IMR-90 (cell line): ENCODE measurements around the gene NRDC. TPM values are rescaled to one million over a fixed set of nuclear protein-coding genes. Genes with fewer than 3 reads are reported as not detected.

Source experiments
- ATAC-seq: fragments of 200-7000 bp; cut with Tn5 transposase; 2 replicates; pipeline ENCODE4 v1.9.1; 2020; ENCODE audit warnings: low read depth, mild to moderate bottlenecking, moderate library complexity
- BruUV-seq: library from RNA; stranded (reverse); fragments of 400-500 nt; replicated peaks from 2 replicates; lab custom pipeline; 2021; lab: Mats Ljungman, UMichigan
- CTCF ChIA-PET: fragments of 300-600 bp; formaldehyde crosslinking; extraction: SDS; loops from one replicate; lab custom pipeline; 2021; ENCODE audit warnings: antibody characterized with exemption; lab: Yijun Ruan, JAX
- POLR2A ChIA-PET: fragments of 300-600 bp; sonication (Branson Sonifier 250); formaldehyde crosslinking; loops from one replicate; lab custom pipeline; 2022; ENCODE audit warnings: antibody characterized with exemption; ENCODE audit not compliant: unreplicated experiment; lab: Charles Lee
- DNase-seq: peaks from one replicate; pipeline ENCODE4 v3.0.0; 2013
- H2AFZ ChIP-seq: replicated peaks from 2 replicates; pipeline ENCODE3; 2013; ENCODE audit warnings: low read length, mild to moderate bottlenecking; ENCODE audit not compliant: poor library complexity
- H2AK5ac ChIP-seq: 2 replicates; pipeline ENCODE4 v1.6.1; 2013; ENCODE audit warnings: low read depth, low read length, inconsistent platforms
- H2AK9ac ChIP-seq: replicated peaks from 2 replicates; pipeline ENCODE3; 2013; ENCODE audit warnings: mild to moderate bottlenecking, low read depth, low read length, moderate library complexity; ENCODE audit not compliant: poor library complexity
- H2BK120ac ChIP-seq: 2 replicates; pipeline ENCODE4 v1.6.1; 2013; ENCODE audit warnings: low read depth, low read length, inconsistent platforms
- H2BK15ac ChIP-seq: 3 replicates; pipeline ENCODE4 v1.6.1; 2013; ENCODE audit warnings: low read depth, low read length, inconsistent platforms
- H2BK20ac ChIP-seq: 2 replicates; pipeline ENCODE4 v1.6.1; 2013; ENCODE audit warnings: low read depth, mild to moderate bottlenecking, inconsistent platforms, low read length, moderate library complexity
- H2BK5ac ChIP-seq: 2 replicates; pipeline ENCODE4 v1.6.1; 2013; ENCODE audit warnings: mild to moderate bottlenecking, low read depth, low read length, inconsistent platforms; ENCODE audit not compliant: poor library complexity, severe bottlenecking
- H3K14ac ChIP-seq: replicated peaks from 2 replicates; pipeline ENCODE4 v1.6.1; 2013; ENCODE audit warnings: low read depth, low read length, inconsistent platforms
- H3K18ac ChIP-seq: 2 replicates; pipeline ENCODE4 v1.6.1; 2013; ENCODE audit warnings: low read depth, low read length, control low read depth
- H3K23ac ChIP-seq: 2 replicates; pipeline ENCODE4 v1.6.1; 2013; ENCODE audit warnings: low read depth, low read length, inconsistent platforms
- H3K27ac ChIP-seq: 2 replicates; pipeline ENCODE4 v1.5.1; 2013; ENCODE audit warnings: mild to moderate bottlenecking, control low read depth, low read length; ENCODE audit not compliant: insufficient read depth
- H3K27me3 ChIP-seq: 2 replicates; pipeline ENCODE4 v1.6.1; 2013; ENCODE audit warnings: low read length; ENCODE audit not compliant: control insufficient read depth, insufficient read depth
- H3K36me3 ChIP-seq: 2 replicates; pipeline ENCODE4 v1.6.1; 2013; ENCODE audit warnings: low read length, mixed read lengths; ENCODE audit not compliant: control insufficient read depth, insufficient read depth
- H3K4ac ChIP-seq: 2 replicates; pipeline ENCODE4 v1.6.1; 2013; ENCODE audit warnings: low read depth, low read length, inconsistent platforms
- H3K4me1 ChIP-seq: 2 replicates; pipeline ENCODE4 v1.6.1; 2013; ENCODE audit warnings: low read length, mixed read lengths; ENCODE audit not compliant: control insufficient read depth, insufficient read depth
- H3K4me2 ChIP-seq: 2 replicates; pipeline ENCODE4 v1.6.1; 2013; ENCODE audit warnings: low read depth, mild to moderate bottlenecking, control low read depth, low read length, moderate library complexity
- H3K4me3 ChIP-seq: 2 replicates; pipeline ENCODE4 v1.5.1; 2013; ENCODE audit warnings: low read depth, mild to moderate bottlenecking, control low read depth, low read length, moderate library complexity; ENCODE audit not compliant: insufficient read depth
- H3K56ac ChIP-seq: 2 replicates; pipeline ENCODE4 v1.6.1; 2013; ENCODE audit warnings: low read length, inconsistent platforms; ENCODE audit not compliant: insufficient read depth; ENCODE audit errors: extremely low read depth
- H3K79me1 ChIP-seq, 2 experiments: 2 replicates each; pipeline ENCODE4 v1.6.1; 2013; ENCODE audit warnings: low read length in 2 of 2, inconsistent platforms in 1 of 2, low read depth in 1 of 2
- H3K9ac ChIP-seq: 2 replicates; pipeline ENCODE4 v1.6.1; 2013; ENCODE audit warnings: low read depth, low read length, control low read depth
- H3K9me1 ChIP-seq: 2 replicates; pipeline ENCODE4 v1.6.1; 2013; ENCODE audit warnings: low read length, inconsistent platforms; ENCODE audit not compliant: insufficient read depth
- H3K9me3 ChIP-seq: 2 replicates; pipeline ENCODE4 v1.6.1; 2013; ENCODE audit warnings: low read length; ENCODE audit not compliant: control insufficient read depth, insufficient read depth
- H4K20me1 ChIP-seq: 2 replicates; pipeline ENCODE4 v1.6.1; 2013; ENCODE audit warnings: low read length, inconsistent platforms; ENCODE audit not compliant: insufficient read depth
- H4K5ac ChIP-seq: 2 replicates; pipeline ENCODE4 v1.6.1; 2013; ENCODE audit warnings: mild to moderate bottlenecking, low read depth, low read length, control low read depth
- H4K8ac ChIP-seq, 2 experiments: 2 replicates each; pipeline ENCODE4 v1.6.1; 2013; ENCODE audit warnings: low read depth in 2 of 2, low read length in 2 of 2, control low read depth in 1 of 2, inconsistent platforms in 1 of 2
- H4K91ac ChIP-seq: 2 replicates; pipeline ENCODE4 v1.6.1; 2013; ENCODE audit warnings: low read depth, low read length, inconsistent platforms; ENCODE audit not compliant: insufficient read depth
- CEBPB ChIP-seq: IDR thresholded peaks from 2 replicates; pipeline ENCODE4 v1.6.1; 2012; ENCODE audit warnings: low read depth, low read length, improper control_type of control experiment
- CHD1 ChIP-seq: IDR thresholded peaks from 2 replicates; pipeline ENCODE4 v1.6.1; 2012; ENCODE audit warnings: low read depth, low read length, improper control_type of control experiment
- ELK1 ChIP-seq: fragments of 150-350 bp; IDR thresholded peaks from 2 replicates; pipeline ENCODE4 v1.6.1; 2016; ENCODE audit warnings: low read depth, mild to moderate bottlenecking, low read length, moderate library complexity, borderline replicate concordance
- MXI1 ChIP-seq: IDR thresholded peaks from 2 replicates; pipeline ENCODE4 v1.6.1; 2012; ENCODE audit warnings: low read depth, mild to moderate bottlenecking, low read length, moderate library complexity, borderline replicate concordance
- SMC3 ChIP-seq: fragments of 150-350 bp; IDR thresholded peaks from 2 replicates; pipeline ENCODE4 v1.6.1; 2016; ENCODE audit warnings: low read depth, mild to moderate bottlenecking, antibody characterized with exemption, low read length, moderate library complexity
- WGBS, 2 experiments: methylation state at CpG; one replicate each; pipeline versions ENCODE4 v1.1.5 to v1.1.7; 2013; ENCODE audit warnings: missing lambda C conversion rate in 2 of 2; ENCODE audit not compliant: insufficient read length in 1 of 2; ENCODE audit errors: extremely low coverage in 2 of 2; 5-methylcytosine and 5-hydroxymethylcytosine counted together
- dilution Hi-C: fragments of 300-500 bp; cut with HindIII; formaldehyde crosslinking; loops from one replicate; pipeline ENCODE4 v1.14.3; 2018; ENCODE audit warnings: low sequenced_read_pairs; ENCODE audit not compliant: unreplicated experiment
- in situ Hi-C: fragments of 300-500 bp; cut with MboI; formaldehyde crosslinking; loops from 3 replicates; pipeline ENCODE4 v1.14.3; 2019; ENCODE audit warnings: low sequenced_read_pairs, inconsistent platforms, mixed read lengths
- intact Hi-C: fragments of 100-400 bp; cut with micrococcal nuclease; formaldehyde crosslinking; loops from 2 replicates; pipeline ENCODE4 v1.10.0; 2022
- polyA plus RNA-seq, 3 experiments: library from polyadenylated mRNA; depleted of rRNA; stranded (reverse); fragments of >200 nt; gene quantifications; 2 replicates each; pipeline ENCODE4 v1.2.3, GENCODE V29; 2012; ENCODE audit warnings: low replicate concordance in 1 of 3
- total RNA-seq: library from RNA; depleted of rRNA; stranded (reverse); fragments of >200 nt; gene quantifications from 2 replicates; pipeline ENCODE4 v1.2.3, GENCODE V29; 2012

Gene NRDC
- total and polyA plus RNA-seq, 2 of the 4 experiments (the other 2 are of a cell fraction): 75.8 to 84.7 TPM

GRCh38 chr1:51916587-51917405 is 38.3 kb upstream of the NRDC start:
- no peak overlapping the region for H3K4me3 ChIP-seq
- peak overlapping the region; percentile 68 for H3K14ac ChIP-seq
- peak overlapping the region; percentile 18; the same call in 1 of the 3 replicates for H2BK15ac ChIP-seq
- peak overlapping the region; percentile 82; the same call in 1 of the 2 replicates for H4K5ac ChIP-seq
- peak overlapping the region; percentile 10; the same call in 1 of the 2 replicates for H3K4me2 ChIP-seq
- peak overlapping the region; percentile 54 for H2BK120ac ChIP-seq
- POLR2A ChIA-PET: no interaction called here
- peaks cover 12% of the 10 kb centered on the region; the same call in 1 of the 2 replicates for H3K36me3 ChIP-seq
- CTCF ChIA-PET: interaction anchor here (2.2 kb wide), 1 partner anchor 9 kb away, joined by 6 read pairs; no protein-coding TSS in a partner anchor
- no peak overlapping the region for H3K9ac ChIP-seq
- ATAC-seq (peak; percentile 66), DNase-seq (peak; percentile 62)
- no peak overlapping the region; the same call in 1 of the 2 replicates for H2AK5ac ChIP-seq
- H4K20me1 ChIP-seq: no peaks in the 10 kb centered on the region
- peak overlapping the region; percentile 94 for H2BK5ac ChIP-seq
- intact Hi-C loops: no loop called here
- H3K18ac ChIP-seq: peak overlapping the region; percentile 84; the same call in 1 of the 2 replicates
- no TSS peak for BruUV-seq
- 80% methylated on average over 1 of the region's 5 CpGs; no CpG with 5 or more reads in 1 of the 2 experiments for WGBS, 2 experiments
- H3K27ac ChIP-seq: peak overlapping the region; percentile 13; the same call in 1 of the 2 replicates
- peak overlapping the region; percentile 10 to 74; a peak in 3 of 4 replicates for H4K8ac ChIP-seq
- no peak overlapping the region for H2AK9ac ChIP-seq
- peaks cover 19% of the 10 kb centered on the region for H3K4me1 ChIP-seq
- TF ChIP-seq SMC3 (no peak), MXI1 (no peak), CEBPB (peak; percentile 86), ELK1 (no peak), CHD1 (no peak)
- no peaks in the 10 kb centered on the region for H3K27me3 ChIP-seq
- peak overlapping the region; percentile 63; the same call in 1 of the 2 replicates for H3K4ac ChIP-seq
- H2AFZ ChIP-seq: peak overlapping the region; percentile 1
- H3K23ac ChIP-seq: peak overlapping the region; percentile 78
- dilution Hi-C loops: no loop called here
- no peak overlapping the region for H3K56ac ChIP-seq
- in situ Hi-C loops: no loop called here
- 0 out of 2 replicates have a peak overlapping the region, but pooled peaks have one; percentile 21 for H4K91ac ChIP-seq
- peaks cover 23% of the 10 kb centered on the region for H3K9me1 ChIP-seq
- no peaks in the 10 kb centered on the region for H3K9me3 ChIP-seq
- peaks cover 31 to 53% of the 10 kb centered on the region in 2 experiments for H3K79me1 ChIP-seq
- H2BK20ac ChIP-seq: peak overlapping the region; percentile 61
